ENCODE measurements around the gene ORAI2. TPM values are rescaled to one million over a fixed set of nuclear protein-coding genes. Genes with fewer than 3 reads are reported as not detected.

The ORAI2 gene
- total RNA-seq, 1 experiment from 2014 or later = 76.9 TPM

- DNase-seq (ENCODE audit: low read depth, low spot score) = no peak
- Histone ChIP-seq H3K27me3 (ENCODE audit: control insufficient read depth, insufficient read depth, low read length) (no peaks in the 10 kb centered on the region), H3K36me3 (ENCODE audit: control insufficient read depth, insufficient read depth, low read length) (no peaks in the 10 kb centered on the region), H3K9me3 (ENCODE audit: control insufficient read depth, insufficient read depth, low read depth, low read length) (no peaks in the 10 kb centered on the region), H3K4me1 (ENCODE audit: control insufficient read depth, insufficient read depth, low read length) (peaks cover 6% of the 10 kb centered on the region), H3K4me3 (ENCODE audit: low read depth in 2 of 2, low read length in 2 of 2) (no peak overlapping the region), H3K27ac (ENCODE audit: low read length) (no peak overlapping the region)
- POLR2A ChIA-PET = no interaction called here
- intact Hi-C loops (cut with micrococcal nuclease; ENCODE audit: unreplicated experiment) = no loop called here
- ATAC-seq = no peak
- CTCF ChIA-PET = no interaction called here
- in situ Hi-C loops (cut with HindIII; ENCODE audit: low pct_unique_long_range_greater_than_20kb, low sequenced_read_pairs) = no loop called here
- BruUV-seq (replicated peaks) = no TSS peak
- TF ChIP-seq SIN3A (IDR thresholded peaks at IDR 0.05; ENCODE audit: borderline replicate concordance, insufficient read depth, low read depth, low read length) = no peak
- no peak for TF ChIP-seq REST (IDR thresholded peaks at IDR 0.05; ENCODE audit: insufficient read depth in 1 of 2, low read depth in 2 of 2, low read length in 1 of 2)
- TF ChIP-seq POLR2AphosphoS5 (IDR thresholded peaks at IDR 0.05; ENCODE audit: low read depth, low read length) = no peak
- no peak for TF ChIP-seq CTCF (IDR thresholded peaks at IDR 0.05)
- TF ChIP-seq TCF7L2 (IDR thresholded peaks at IDR 0.05; ENCODE audit: low read depth, low read length) = no peak
These were observed 11.7 kb downstream of the ORAI2 start for GRCh38 chr7:102444961-102445673.

- ChIA-PET CTCF (interaction anchor here (0.6 kb wide), 1 partner anchor 41 kb away, joined by 8 read pairs; no protein-coding TSS in a partner anchor), POLR2A (no interaction called here)
- in situ Hi-C loops (cut with HindIII; ENCODE audit: low pct_unique_long_range_greater_than_20kb, low sequenced_read_pairs) (no loop called here), intact Hi-C loops (cut with micrococcal nuclease; ENCODE audit: unreplicated experiment) (no loop called here)
- Histone ChIP-seq H3K9me3 (ENCODE audit: control insufficient read depth, insufficient read depth, low read depth, low read length) (no peaks in the 10 kb centered on the region), H3K27ac (ENCODE audit: low read length) (no peak overlapping the region), H3K36me3 (ENCODE audit: control insufficient read depth, insufficient read depth, low read length) (no peaks in the 10 kb centered on the region), H3K4me1 (ENCODE audit: control insufficient read depth, insufficient read depth, low read length) (peaks cover under 1% of the 10 kb centered on the region), H3K27me3 (ENCODE audit: control insufficient read depth, insufficient read depth, low read length) (no peaks in the 10 kb centered on the region), H3K4me3 (ENCODE audit: low read depth in 2 of 2, low read length in 2 of 2) (no peak overlapping the region)
- no peak for ATAC-seq
- BruUV-seq (replicated peaks) = no TSS peak
- TF ChIP-seq SIN3A (IDR thresholded peaks at IDR 0.05; ENCODE audit: borderline replicate concordance, insufficient read depth, low read depth, low read length) = no peak
- no peak for DNase-seq (ENCODE audit: low read depth, low spot score)
These were observed 12.3 kb downstream of the ORAI2 start for GRCh38 chr7:102445674-102446071.
